ENCODE results near the gene PCDHA3. TPM values are rescaled to one million over a fixed set of nuclear protein-coding genes. Genes with fewer than 3 reads are reported as not detected.
"Not testable (repeated sequence)": the region's sequence is repeated elsewhere in the genome, so short reads cannot be mapped to it uniquely, and the experiment has no call there.

PCDHA3 gene
- polyA plus RNA-seq, 1 experiment = 0.27 TPM

GRCh38 chr5:140808889-140809291 lies 8.0 kb downstream of the PCDHA3 start:
- no peak for DNase-seq (ENCODE audit: low read depth, low spot score)
- ChIA-PET POLR2A (no interaction called here), CTCF (no interaction called here)
- Histone ChIP-seq H3K4me3 (ENCODE audit: low read depth, low read length) (no peak overlapping the region), H3K27ac (ENCODE audit: low read depth, low read length) (no peak overlapping the region), H3K27me3 (ENCODE audit: control insufficient read depth, insufficient read depth, low read length) (no peaks in the 10 kb centered on the region), H3K9me3 (ENCODE audit: control insufficient read depth, insufficient read depth, low read length) (peaks cover 23% of the 10 kb centered on the region)
- no peak for TF ChIP-seq CTCF (IDR thresholded peaks at IDR 0.05; ENCODE audit: low read depth, low read length)

- TF ChIP-seq CTCF (IDR thresholded peaks at IDR 0.05; ENCODE audit: low read depth, low read length) = peak; percentile 25
- Histone ChIP-seq H3K27ac (ENCODE audit: low read depth, low read length) (no peak within 1 kb of the TSS), H3K9me3 (ENCODE audit: control insufficient read depth, insufficient read depth, low read length) (peaks cover 23% of the 10 kb centered on the region), H3K4me3 (ENCODE audit: low read depth, low read length) (no peak within 1 kb of the TSS), H3K27me3 (ENCODE audit: control insufficient read depth, insufficient read depth, low read length) (no peaks in the 10 kb centered on the region)
- POLR2A ChIA-PET = no interaction called here
- DNase-seq (ENCODE audit: low read depth, low spot score) = no peak
- CTCF ChIA-PET = interaction anchor here (1.7 kb wide), 1 partner anchor 16 kb away, joined by 5 read pairs; no protein-coding TSS in a partner anchor
Observed at GRCh38 chr5:140821375-140822280, 20.8 kb downstream of the PCDHA3 start, which contains the start of gene PCDHA5. PCDHA5 (plus strand) TSS chr5:140821613.

- ChIA-PET POLR2A (no interaction called here), CTCF (no interaction called here)
- DNase-seq (ENCODE audit: low read depth, low spot score) = no peak
- H3K27me3 ChIP-seq (ENCODE audit: control insufficient read depth, insufficient read depth, low read length) = no peaks in the 10 kb centered on the region
- H3K4me3 ChIP-seq (ENCODE audit: low read depth, low read length) = no peak overlapping the region
- no peak overlapping the region for H3K27ac ChIP-seq (ENCODE audit: low read depth, low read length)
- peaks cover 23% of the 10 kb centered on the region for H3K9me3 ChIP-seq (ENCODE audit: control insufficient read depth, insufficient read depth, low read length)
- no peak for TF ChIP-seq CTCF (IDR thresholded peaks at IDR 0.05; ENCODE audit: low read depth, low read length)
Observed at GRCh38 chr5:140822281-140822629, 21.4 kb downstream of the PCDHA3 start.

GRCh38 chr5:140822969-140823368 lies 22.1 kb downstream of the PCDHA3 start:
- CTCF ChIA-PET; H3K27me3 ChIP-seq (ENCODE audit: control insufficient read depth, insufficient read depth, low read length); DNase-seq (ENCODE audit: low read depth, low spot score); POLR2A ChIA-PET; H3K27ac ChIP-seq (ENCODE audit: low read depth, low read length); H3K4me3 ChIP-seq (ENCODE audit: low read depth, low read length): not testable (repeated sequence)
- H3K9me3 ChIP-seq (ENCODE audit: control insufficient read depth, insufficient read depth, low read length) = peaks cover 24% of the 10 kb centered on the region

- CTCF ChIA-PET = no interaction called here
- no peaks in the 10 kb centered on the region for H3K27me3 ChIP-seq (ENCODE audit: control insufficient read depth, insufficient read depth, low read length)
- H3K27ac ChIP-seq (ENCODE audit: low read depth, low read length) = no peak overlapping the region
Observed at GRCh38 chr5:140823475-140823874, 22.6 kb downstream of the PCDHA3 start.

More at GRCh38 chr5:140823475-140823874, 22.6 kb downstream of the PCDHA3 start:
- DNase-seq (ENCODE audit: low read depth, low spot score) = no peak
- no peak overlapping the region for H3K4me3 ChIP-seq (ENCODE audit: low read depth, low read length)
- POLR2A ChIA-PET = no interaction called here
- TF ChIP-seq CTCF (IDR thresholded peaks at IDR 0.05; ENCODE audit: low read depth, low read length) = no peak
- peaks cover 29% of the 10 kb centered on the region for H3K9me3 ChIP-seq (ENCODE audit: control insufficient read depth, insufficient read depth, low read length)
